ENCODE data around the gene CAPN8. TPM values are rescaled to one million over a fixed set of nuclear protein-coding genes. Genes with fewer than 3 reads are reported as not detected.
A peak's percentile ranks its signal among the peaks of the same experiment; 100 is the strongest.

The CAPN8 gene
- total RNA-seq, 6 donors from 2014 or later: 40.3 to 274 (median 74.3) TPM

DNA sequence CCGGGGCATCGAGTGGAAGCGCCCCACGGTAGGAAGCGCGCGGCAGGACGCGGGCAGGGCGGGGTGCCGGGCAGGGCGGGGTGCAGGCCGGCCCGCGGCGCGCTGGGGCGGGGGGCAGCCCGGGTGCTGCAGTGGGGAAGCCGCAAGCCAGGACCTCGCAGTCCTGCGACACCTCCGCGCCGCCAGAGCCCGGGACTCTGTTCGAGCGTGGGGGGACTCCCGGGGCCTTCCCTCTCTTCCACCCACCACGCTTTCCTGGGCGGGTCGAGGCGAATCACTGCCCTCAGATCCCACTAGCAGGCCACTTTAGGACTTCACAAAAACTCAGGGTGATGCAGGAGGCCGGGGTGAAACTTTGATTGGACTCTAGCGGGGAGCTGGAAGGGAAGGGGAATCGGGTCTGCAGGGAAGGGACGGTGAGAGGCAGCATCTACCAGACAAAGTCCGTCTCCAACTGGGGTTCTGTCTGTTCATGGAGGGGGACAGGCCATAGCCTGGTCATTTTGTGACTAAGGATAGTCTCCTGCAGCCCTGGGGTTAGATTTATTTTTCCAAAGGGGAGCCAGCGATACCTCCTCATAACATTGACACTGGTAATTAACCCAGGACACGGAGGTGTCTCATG lies 47.5 kb upstream of the CAPN8 start:
- H3K4me1 ChIP-seq: peaks cover 44 to 72% (median 62%) of the 10 kb centered on the region in 4 donors
- H3K27ac ChIP-seq: peak overlapping the region; percentile 94 to 99 (median 98)
- no peaks in the 10 kb centered on the region for H3K9me3 ChIP-seq
- peak; percentile 35 to 69 for ATAC-seq (ENCODE audit: low FRiP score in 2 of 2)
- no peak for TF ChIP-seq EP300 (IDR thresholded peaks at IDR 0.05)
- TF ChIP-seq POLR2AphosphoS5 (IDR thresholded peaks at IDR 0.05): no peak
- TF ChIP-seq, protein P1, sequence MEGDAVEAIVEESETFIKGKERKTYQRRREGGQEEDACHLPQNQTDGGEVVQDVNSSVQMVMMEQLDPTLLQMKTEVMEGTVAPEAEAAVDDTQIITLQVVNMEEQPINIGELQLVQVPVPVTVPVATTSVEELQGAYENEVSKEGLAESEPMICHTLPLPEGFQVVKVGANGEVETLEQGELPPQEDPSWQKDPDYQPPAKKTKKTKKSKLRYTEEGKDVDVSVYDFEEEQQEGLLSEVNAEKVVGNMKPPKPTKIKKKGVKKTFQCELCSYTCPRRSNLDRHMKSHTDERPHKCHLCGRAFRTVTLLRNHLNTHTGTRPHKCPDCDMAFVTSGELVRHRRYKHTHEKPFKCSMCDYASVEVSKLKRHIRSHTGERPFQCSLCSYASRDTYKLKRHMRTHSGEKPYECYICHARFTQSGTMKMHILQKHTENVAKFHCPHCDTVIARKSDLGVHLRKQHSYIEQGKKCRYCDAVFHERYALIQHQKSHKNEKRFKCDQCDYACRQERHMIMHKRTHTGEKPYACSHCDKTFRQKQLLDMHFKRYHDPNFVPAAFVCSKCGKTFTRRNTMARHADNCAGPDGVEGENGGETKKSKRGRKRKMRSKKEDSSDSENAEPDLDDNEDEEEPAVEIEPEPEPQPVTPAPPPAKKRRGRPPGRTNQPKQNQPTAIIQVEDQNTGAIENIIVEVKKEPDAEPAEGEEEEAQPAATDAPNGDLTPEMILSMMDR (IDR thresholded peaks at IDR 0.05): no peak
- TF ChIP-seq POLR2A (IDR thresholded peaks at IDR 0.05): no peak
- 6 to 9% methylated on average over 10 to 15 of the region's 40 CpGs for WGBS, 2 donors
- H3K4me3 ChIP-seq: peak overlapping the region; percentile 38 to 94 (median 88)
- H3K27me3 ChIP-seq: no peaks in the 10 kb centered on the region
- peak in 1 of 2 donors; percentile 91 for DNase-seq
- peaks cover 0 to 10% (median 6%) of the 10 kb centered on the region in 4 donors for H3K36me3 ChIP-seq

GRCh38 chr1:223712194-223712849 lies 46.8 kb upstream of the CAPN8 start, which contains the start of gene CAPN2:
TSS of gene CAPN2 (plus strand) at chr1:223712539. CDS start at chr1:223712641, 102 bp downstream.
- peak; percentile 90 to 96 for DNase-seq
- H3K27me3 ChIP-seq: no peaks in the 10 kb centered on the region
- ATAC-seq (ENCODE audit: low FRiP score in 2 of 2): peak; percentile 92 to 96
- peaks cover 0 to 3% (median 1%) of the 10 kb centered on the region in 4 donors for H3K36me3 ChIP-seq
- peaks cover 45 to 72% (median 64%) of the 10 kb centered on the region in 4 donors for H3K4me1 ChIP-seq
- H3K27ac ChIP-seq: peak within 1 kb of the TSS; percentile 94 to 99 (median 98)
- peak within 1 kb of the TSS; percentile 38 to 94 (median 88) for H3K4me3 ChIP-seq
- WGBS, 2 donors: 0 to 1% methylated on average over 14 to 33 of the region's 74 CpGs
- TF ChIP-seq, protein P1 (IDR thresholded peaks at IDR 0.05): peak; percentile 78 to 98 (median 95)
- TF ChIP-seq POLR2AphosphoS5 (IDR thresholded peaks at IDR 0.05) (peak; percentile 58 to 78), EP300 (IDR thresholded peaks at IDR 0.05) (no peak), POLR2A (IDR thresholded peaks at IDR 0.05) (peak in 3 of 4 donors; percentile 81 to 96 (median 95))
- no peaks in the 10 kb centered on the region for H3K9me3 ChIP-seq

- no peaks in the 10 kb centered on the region for H3K27me3 ChIP-seq
- ATAC-seq (ENCODE audit: low FRiP score in 2 of 2) (no peak), DNase-seq (no peak)
- H3K4me1 ChIP-seq: peaks cover 45 to 70% (median 62%) of the 10 kb centered on the region in 4 donors
- peak overlapping the region in 3 of 4 donors; percentile 81 to 94 (median 94) for H3K4me3 ChIP-seq
- peak overlapping the region; percentile 94 to 99 (median 98) for H3K27ac ChIP-seq
- no peaks in the 10 kb centered on the region for H3K9me3 ChIP-seq
- no peaks in the 10 kb centered on the region for H3K36me3 ChIP-seq
- WGBS, 2 donors: 59 to 66% methylated on average over 14 to 15 of the region's 15 CpGs
- no peak for TF ChIP-seq POLR2AphosphoS5 (IDR thresholded peaks at IDR 0.05)
- TF ChIP-seq POLR2A (IDR thresholded peaks at IDR 0.05): no peak
These were observed 46.3 kb upstream of the CAPN8 start for GRCh38 chr1:223711747-223712193.

DNA sequence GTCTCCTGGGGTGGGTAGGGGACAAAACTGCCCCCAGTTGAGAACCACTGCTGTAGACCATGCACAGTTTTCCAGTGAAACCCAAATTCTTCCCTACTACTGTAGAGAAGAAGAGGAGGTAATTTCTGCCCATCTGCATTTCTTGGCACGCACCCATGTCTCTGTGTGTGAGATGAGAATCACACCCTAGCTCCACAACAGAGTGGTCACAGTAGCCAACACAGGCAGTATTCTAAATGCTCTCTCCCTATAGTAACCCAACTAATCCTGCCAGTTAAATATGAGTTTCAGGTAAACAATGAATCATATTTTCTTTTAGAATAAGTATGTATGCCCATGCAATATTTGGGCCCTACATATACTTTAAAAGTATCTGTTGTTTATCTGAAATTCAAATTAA lies 45.7 kb upstream of the CAPN8 start:
- 73 to 94% methylated on average over 1 of the region's 1 CpG for WGBS, 2 donors
- DNase-seq: no peak

More for the DNA sequence above, 45.7 kb upstream of the CAPN8 start:
- Histone ChIP-seq H3K4me1 (peaks cover 45 to 70% (median 62%) of the 10 kb centered on the region in 4 donors), H3K27me3 (no peaks in the 10 kb centered on the region), H3K27ac (peak overlapping the region in 2 of 4 donors; percentile 94 to 98), H3K36me3 (no peaks in the 10 kb centered on the region), H3K4me3 (no peak overlapping the region), H3K9me3 (no peaks in the 10 kb centered on the region)
- no peak for ATAC-seq (ENCODE audit: low FRiP score in 2 of 2)
- no peak for TF ChIP-seq POLR2AphosphoS5 (IDR thresholded peaks at IDR 0.05)
- TF ChIP-seq EP300 (IDR thresholded peaks at IDR 0.05): no peak
- TF ChIP-seq POLR2A (IDR thresholded peaks at IDR 0.05): no peak
- TF ChIP-seq, protein P1 (IDR thresholded peaks at IDR 0.05): no peak
